ENCODE data around the gene NOP9.

The NOP9 gene

GRCh38 chr14:24289649-24290280 lies 9.9 kb upstream of the NOP9 start:
- no peak for TF ChIP-seq CTCF (IDR thresholded peaks at IDR 0.05)

DNA sequence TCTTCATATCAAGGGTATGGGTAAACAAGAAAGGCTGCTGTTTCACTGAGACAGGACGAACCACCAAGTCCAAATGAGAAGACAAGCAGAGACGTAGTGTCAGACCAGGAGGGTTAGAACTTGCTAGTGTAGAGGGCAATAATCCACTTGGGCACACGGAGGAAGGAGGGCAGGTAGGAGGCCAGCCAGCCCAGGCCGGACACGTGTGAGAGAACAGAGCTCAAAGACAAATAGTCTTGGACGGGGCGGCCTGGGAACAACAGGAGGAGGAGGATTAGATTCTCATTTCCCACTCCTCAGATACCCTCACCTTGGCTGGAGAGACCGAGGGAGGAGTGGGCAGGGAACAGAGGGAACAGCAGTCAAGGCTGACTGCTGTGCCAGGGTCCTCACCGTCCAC lies 8.9 kb upstream of the NOP9 start:
- TF ChIP-seq CTCF (IDR thresholded peaks at IDR 0.05), result no peak

GRCh38 chr14:24291446-24292117 lies 8.1 kb upstream of the NOP9 start:
- TF ChIP-seq CTCF (IDR thresholded peaks at IDR 0.05), result no peak

GRCh38 chr14:24292118-24292807 lies 7.4 kb upstream of the NOP9 start:
- TF ChIP-seq CTCF (IDR thresholded peaks at IDR 0.05), result no peak

GRCh38 chr14:24293525-24293924 lies 6.1 kb upstream of the NOP9 start:
- TF ChIP-seq CTCF (IDR thresholded peaks at IDR 0.05), result no peak

DNA sequence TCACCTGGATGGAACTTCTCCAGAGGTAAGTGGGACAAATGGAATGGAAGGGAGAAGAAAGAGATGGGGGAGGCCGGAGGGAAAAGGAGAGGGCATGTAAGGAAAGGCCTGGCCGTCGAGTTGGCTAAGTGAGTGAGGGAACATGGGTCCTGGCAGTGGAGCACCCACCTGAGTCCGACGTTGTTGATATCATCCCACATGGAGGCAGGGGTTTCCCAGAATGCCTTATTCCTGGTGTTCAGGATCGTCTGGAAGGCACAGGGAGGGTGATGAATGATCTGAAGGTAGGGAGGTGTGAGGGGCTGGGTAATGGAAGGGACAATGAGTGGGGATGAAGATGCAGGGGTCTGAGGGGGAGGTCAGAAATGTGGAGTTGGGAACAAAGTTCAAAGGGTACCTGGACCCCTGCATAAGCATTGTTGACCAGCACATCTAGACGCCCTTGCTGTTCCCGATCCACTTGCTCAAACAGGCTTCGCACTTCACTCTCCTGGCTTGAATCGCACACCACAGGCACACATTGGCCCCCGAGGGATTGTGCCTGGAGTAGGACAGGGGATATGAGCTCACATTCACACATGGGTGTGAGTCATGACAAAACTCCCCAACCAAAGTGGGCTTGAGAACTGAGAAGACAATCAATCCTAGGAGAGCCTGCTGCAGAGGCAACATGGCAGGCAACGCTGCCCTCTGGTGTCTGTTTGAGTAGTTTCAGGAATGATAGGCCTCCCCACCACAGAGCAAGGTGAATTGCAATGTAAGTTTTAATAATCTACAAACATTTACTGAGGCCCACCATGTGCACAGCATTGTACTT lies 3.1 kb upstream of the NOP9 start:
- peak; percentile 67 for TF ChIP-seq CTCF (IDR thresholded peaks at IDR 0.05)

DNA sequence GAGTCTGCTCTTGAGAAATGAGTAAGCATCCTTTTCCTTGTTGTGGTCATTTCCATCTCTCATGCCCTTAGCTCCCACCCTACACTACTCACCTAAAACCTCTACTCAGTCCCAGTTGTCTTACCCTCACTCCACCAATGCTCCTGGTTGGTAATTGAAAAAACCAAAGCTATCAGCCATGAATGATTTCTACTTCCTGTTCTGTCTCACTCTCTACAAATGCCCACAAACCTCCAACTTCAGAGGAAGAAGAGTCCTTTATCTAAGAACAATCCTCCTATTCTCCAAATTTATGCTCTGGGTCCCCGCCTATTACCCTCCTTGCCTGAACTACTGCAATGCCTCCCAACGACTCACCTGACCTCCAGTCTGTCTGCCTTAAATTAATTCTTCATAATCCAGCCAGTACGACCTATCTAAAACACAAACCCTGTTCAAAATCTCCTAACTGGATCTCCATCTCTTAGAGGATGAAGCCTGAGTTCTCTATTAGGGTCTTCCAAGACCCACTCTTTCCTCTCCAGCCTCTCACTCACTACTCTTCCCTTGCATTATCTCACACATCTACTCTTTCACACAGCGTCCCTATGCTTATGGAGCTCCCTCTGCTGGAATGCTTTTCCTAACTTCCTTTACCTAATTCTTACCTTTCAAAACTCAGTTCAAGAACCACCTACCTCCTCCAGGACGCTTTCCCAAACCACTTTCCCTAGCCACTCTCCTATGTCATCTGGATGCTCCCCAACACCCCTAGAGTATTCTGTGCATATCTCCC lies 2.3 kb upstream of the NOP9 start:
- peak; percentile 49; the same call in 1 of the 2 replicates for TF ChIP-seq CTCF (IDR thresholded peaks at IDR 0.05)

All from LNCAP (cell line).